Gastrocnemius medialis (tissue), 4 donors: ENCODE results near the gene BCKDK. TPM values are rescaled to one million over a fixed set of nuclear protein-coding genes. Genes with fewer than 3 reads are reported as not detected.

Source experiments
- ATAC-seq, 2 donors: fragments of 150-250 bp; one replicate each; pipeline ENCODE4 v1.9.1; 2016
- DNase-seq, 2 donors: peaks; one replicate each; pipeline ENCODE4 v3.0.0-alpha.2; 2019
- H3K27ac ChIP-seq, 4 donors: fragments of 200-600 bp; sonication (generic); 1 replicate in 1 of 4; 2 replicates in 3 of 4; pipeline ENCODE4 v1.5.1; 2016 to 2018; ENCODE audit warnings: mild to moderate bottlenecking in 2 of 4, moderate library complexity in 1 of 4
- H3K27me3 ChIP-seq, 3 donors: fragments of 200-600 bp; sonication (generic) in 2 of 3; 1 replicate in 1 of 3; 2 replicates in 2 of 3; pipeline versions ENCODE4 v1.5.1 to v1.6.0; 2016 to 2019; ENCODE audit warnings: mild to moderate bottlenecking in 1 of 3, moderate library complexity in 1 of 3
- H3K36me3 ChIP-seq, 2 donors: fragments of 200-600 bp; sonication (generic) in 1 of 2; one replicate each; pipeline ENCODE4 v1.5.1; 2017 to 2018
- H3K4me1 ChIP-seq, 2 donors: fragments of 200-600 bp; sonication (generic) in 1 of 2; one replicate each; pipeline ENCODE4 v1.5.1; 2016 to 2017; ENCODE audit warnings: mild to moderate bottlenecking in 2 of 2
- H3K4me3 ChIP-seq, 4 donors: fragments of 200-600 bp; sonication (generic) in 3 of 4; 1 replicate in 1 of 4; 2 replicates in 3 of 4; pipeline ENCODE4 v1.5.1; 2016 to 2019; ENCODE audit warnings: mild to moderate bottlenecking in 2 of 4
- H3K9me3 ChIP-seq, 3 donors: fragments of 200-600 bp; sonication (generic) in 2 of 3; 1 replicate in 1 of 3; 2 replicates in 2 of 3; pipeline ENCODE4 v1.5.1; 2016 to 2019
- POLR2A ChIP-seq, 2 donors: fragments of 450-650 bp; IDR thresholded peaks; one replicate each; pipeline ENCODE4 v1.6.1; 2017; ENCODE audit warnings: antibody characterized with exemption in 2 of 2, mild to moderate bottlenecking in 2 of 2, moderate library complexity in 2 of 2
- in situ Hi-C, 4 donors: fragments of 200-750 bp; cut with MboI; loops; one replicate each; pipeline versions ENCODE4 v1.15.0 to v1.8.0; 2017; ENCODE audit warnings: low sequenced_read_pairs in 4 of 4
- intact Hi-C: fragments of 100-400 bp; cut with DNase I; formaldehyde crosslinking; loops from one replicate; pipeline ENCODE4 v1.15.1; 2023; ENCODE audit warnings: low total_unique reads
- total RNA-seq, 4 donors: library from RNA; depleted of rRNA; stranded (reverse); fragments of >200 nt; gene quantifications; one replicate each; pipeline versions ENCODE4 v1.1.0 to v1.2.3, GENCODE V29; 2016
- TF ChIP-seq, protein P1 (sequence below), 5 experiments: fragments of 450-650 bp in 3 of 5; fragments of 200-600 bp in 2 of 5; sonication (generic) in 2 of 5; IDR thresholded peaks in 4 of 5; conservative IDR thresholded peaks in 1 of 5; 1 replicate in 4 of 5; 2 replicates in 1 of 5; pipeline ENCODE4 v1.5.1; 2016 to 2019; ENCODE audit warnings: antibody characterized with exemption in 5 of 5, mild to moderate bottlenecking in 3 of 5, moderate library complexity in 3 of 5

Gene BCKDK
- total RNA-seq, 4 donors from 2014 or later = 24.7 to 68.9 (median 50.9) TPM

DNA sequence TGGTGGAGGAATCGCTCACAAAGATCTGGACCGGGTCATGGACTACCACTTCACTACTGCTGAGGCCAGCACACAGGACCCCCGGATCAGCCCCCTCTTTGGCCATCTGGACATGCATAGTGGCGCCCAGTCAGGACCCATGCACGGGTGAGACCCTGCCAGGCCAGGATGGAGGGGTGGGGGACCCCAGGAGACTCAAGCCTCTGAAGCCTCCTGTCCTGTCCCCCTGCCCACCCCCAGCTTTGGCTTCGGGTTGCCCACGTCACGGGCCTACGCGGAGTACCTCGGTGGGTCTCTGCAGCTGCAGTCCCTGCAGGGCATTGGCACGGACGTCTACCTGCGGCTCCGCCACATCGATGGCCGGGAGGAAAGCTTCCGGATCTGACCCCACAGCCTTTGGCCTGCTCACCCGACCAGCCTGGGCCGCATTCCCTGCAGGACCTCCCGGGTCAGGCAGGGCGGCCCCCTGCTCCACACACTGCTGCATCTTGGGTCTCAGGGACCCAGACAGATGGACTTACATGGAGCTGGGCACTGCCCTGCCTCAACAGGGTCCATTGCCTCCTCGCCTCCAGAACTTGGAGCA lies 3.8 kb downstream of the BCKDK start:
- H3K9me3 ChIP-seq = no peaks in the 10 kb centered on the region
- in situ Hi-C loops (no loop called here), intact Hi-C loops (no loop called here)
- H3K27ac ChIP-seq = peak overlapping the region; percentile 66 to 96 (median 84)
- ATAC-seq (no peak), DNase-seq (no peak)
- H3K4me3 ChIP-seq = no peak overlapping the region
- H3K4me1 ChIP-seq = peaks cover 46 to 47% of the 10 kb centered on the region in 2 donors
- no peaks in the 10 kb centered on the region for H3K27me3 ChIP-seq
- peaks cover 0 to 31% of the 10 kb centered on the region in 2 donors for H3K36me3 ChIP-seq
- TF ChIP-seq, protein P1, sequence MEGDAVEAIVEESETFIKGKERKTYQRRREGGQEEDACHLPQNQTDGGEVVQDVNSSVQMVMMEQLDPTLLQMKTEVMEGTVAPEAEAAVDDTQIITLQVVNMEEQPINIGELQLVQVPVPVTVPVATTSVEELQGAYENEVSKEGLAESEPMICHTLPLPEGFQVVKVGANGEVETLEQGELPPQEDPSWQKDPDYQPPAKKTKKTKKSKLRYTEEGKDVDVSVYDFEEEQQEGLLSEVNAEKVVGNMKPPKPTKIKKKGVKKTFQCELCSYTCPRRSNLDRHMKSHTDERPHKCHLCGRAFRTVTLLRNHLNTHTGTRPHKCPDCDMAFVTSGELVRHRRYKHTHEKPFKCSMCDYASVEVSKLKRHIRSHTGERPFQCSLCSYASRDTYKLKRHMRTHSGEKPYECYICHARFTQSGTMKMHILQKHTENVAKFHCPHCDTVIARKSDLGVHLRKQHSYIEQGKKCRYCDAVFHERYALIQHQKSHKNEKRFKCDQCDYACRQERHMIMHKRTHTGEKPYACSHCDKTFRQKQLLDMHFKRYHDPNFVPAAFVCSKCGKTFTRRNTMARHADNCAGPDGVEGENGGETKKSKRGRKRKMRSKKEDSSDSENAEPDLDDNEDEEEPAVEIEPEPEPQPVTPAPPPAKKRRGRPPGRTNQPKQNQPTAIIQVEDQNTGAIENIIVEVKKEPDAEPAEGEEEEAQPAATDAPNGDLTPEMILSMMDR (IDR thresholded peaks at IDR 0.05 in 4 of 5, conservative IDR thresholded peaks at IDR 0.05 in 1 of 5) = no peak
- no peak for TF ChIP-seq POLR2A (IDR thresholded peaks at IDR 0.05)

DNA sequence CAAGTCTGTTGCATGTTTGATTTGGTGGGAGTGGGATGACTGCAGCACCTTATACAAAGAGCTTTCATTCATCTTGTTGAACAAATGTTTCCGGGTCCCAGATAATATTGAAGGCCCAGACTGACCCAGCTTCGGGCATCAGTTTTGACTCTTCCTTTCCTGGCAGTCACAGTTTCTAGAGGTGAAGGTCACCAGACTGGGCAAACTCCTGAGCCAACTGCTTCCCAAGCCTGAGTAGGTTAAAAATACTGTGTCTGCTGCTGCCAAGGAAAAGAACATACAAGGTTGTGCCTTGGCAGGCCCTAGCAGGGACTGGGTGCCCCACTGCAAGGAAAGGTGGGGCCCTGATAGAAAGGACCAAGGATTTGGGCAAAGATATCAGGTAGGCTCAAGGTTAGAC lies 4.5 kb downstream of the BCKDK start:
- Histone ChIP-seq H3K27ac (peak overlapping the region; percentile 66 to 96 (median 84)), H3K9me3 (no peaks in the 10 kb centered on the region), H3K27me3 (no peaks in the 10 kb centered on the region), H3K4me1 (peaks cover 45 to 48% of the 10 kb centered on the region in 2 donors), H3K4me3 (no peak overlapping the region), H3K36me3 (peaks cover 0 to 31% of the 10 kb centered on the region in 2 donors)
- in situ Hi-C loops (no loop called here), intact Hi-C loops (no loop called here)
- TF ChIP-seq POLR2A (IDR thresholded peaks at IDR 0.05) = no peak
- TF ChIP-seq, protein P1 (IDR thresholded peaks at IDR 0.05 in 4 of 5, conservative IDR thresholded peaks at IDR 0.05 in 1 of 5) = no peak
- ATAC-seq = peak; percentile 48 to 74
- DNase-seq = peak; percentile 42 to 82

DNA sequence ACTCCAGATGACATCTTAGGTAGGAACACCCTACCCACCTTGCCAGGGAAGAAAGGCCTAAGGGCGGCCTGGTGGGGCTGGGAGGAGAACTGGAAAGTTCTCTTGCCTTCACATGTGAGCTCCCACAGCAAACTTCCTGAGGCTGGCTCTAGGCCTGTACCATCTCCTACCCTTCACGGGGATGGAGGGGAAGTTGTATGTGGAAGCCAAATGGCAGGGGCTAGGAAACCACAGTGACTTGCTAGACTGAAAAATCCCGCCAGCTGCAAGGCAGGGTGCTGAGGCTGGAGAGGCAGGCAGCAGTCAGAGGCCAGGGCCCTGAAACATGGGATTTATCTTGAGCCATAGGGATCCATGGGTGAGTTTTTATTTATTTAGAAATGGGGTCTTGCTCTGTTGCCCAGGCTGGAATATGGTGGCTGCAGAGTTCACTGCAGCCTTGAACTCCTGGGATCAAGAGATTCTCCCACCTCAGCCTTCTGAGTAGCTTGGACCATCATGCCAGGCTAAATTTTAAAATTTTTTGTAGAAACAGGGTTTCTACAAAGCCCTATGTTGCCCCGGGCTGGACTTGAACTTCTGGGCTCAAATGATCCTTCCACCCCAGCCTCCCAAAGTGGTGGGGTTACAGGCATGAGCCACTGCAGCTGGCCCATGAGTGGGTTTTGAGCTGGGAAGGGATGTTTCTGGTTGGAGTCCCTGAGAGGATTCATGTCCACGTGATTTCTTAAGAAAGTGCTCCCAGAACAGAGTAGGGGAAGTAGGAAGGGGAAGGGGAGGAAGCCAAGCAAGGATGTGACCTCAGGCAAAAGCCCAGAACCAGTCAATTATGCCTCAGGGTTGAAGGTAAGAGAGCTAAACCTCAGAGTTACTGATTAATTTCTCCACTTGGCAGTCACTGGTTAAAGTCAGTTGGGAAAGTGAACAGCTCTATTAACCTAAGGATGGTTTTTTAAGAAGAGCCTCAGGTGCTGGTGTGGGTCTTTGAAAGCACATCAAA lies 5.2 kb downstream of the BCKDK start:
- peaks cover 45 to 53% of the 10 kb centered on the region in 2 donors for H3K4me1 ChIP-seq
- TF ChIP-seq, protein P1 (IDR thresholded peaks at IDR 0.05 in 4 of 5, conservative IDR thresholded peaks at IDR 0.05 in 1 of 5) = no peak
- TF ChIP-seq POLR2A (IDR thresholded peaks at IDR 0.05) = no peak
- H3K27ac ChIP-seq = peak overlapping the region; percentile 66 to 96 (median 84)
- H3K9me3 ChIP-seq = no peaks in the 10 kb centered on the region
- peaks cover 0 to 31% of the 10 kb centered on the region in 2 donors for H3K36me3 ChIP-seq
- no peaks in the 10 kb centered on the region for H3K27me3 ChIP-seq
- DNase-seq (peak in 1 of 2 donors; percentile 46), ATAC-seq (no peak)
- intact Hi-C loops = no loop called here
- no peak overlapping the region for H3K4me3 ChIP-seq
- in situ Hi-C loops = no loop called here

DNA sequence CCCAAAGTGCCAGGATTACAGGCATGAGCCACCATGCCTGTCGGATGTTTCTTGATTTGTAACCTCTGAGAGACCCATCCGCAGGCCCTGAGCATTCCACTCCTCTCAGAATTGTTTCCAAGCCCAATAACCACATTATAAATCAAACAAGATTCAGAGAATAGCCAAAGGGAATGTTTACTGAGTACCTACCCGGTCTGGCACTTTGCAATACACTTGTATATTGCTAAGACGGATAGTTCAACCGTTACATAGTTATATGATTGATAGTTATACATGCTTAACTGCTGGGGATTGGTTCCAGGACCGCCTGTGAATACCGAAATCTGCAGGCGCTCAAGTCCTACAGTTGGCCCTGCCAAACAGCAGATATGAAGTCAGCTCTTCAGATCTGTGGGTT lies 6.3 kb downstream of the BCKDK start:
- intact Hi-C loops = no loop called here
- H3K27ac ChIP-seq = peak overlapping the region; percentile 66 to 96 (median 84)

More for the DNA sequence above, 6.3 kb downstream of the BCKDK start:
- no peak for ATAC-seq
- H3K4me3 ChIP-seq = no peak overlapping the region
- no peak for DNase-seq
- in situ Hi-C loops = no loop called here
- H3K4me1 ChIP-seq = peaks cover 47 to 52% of the 10 kb centered on the region in 2 donors
- H3K9me3 ChIP-seq = no peaks in the 10 kb centered on the region
- TF ChIP-seq, protein P1 (IDR thresholded peaks at IDR 0.05 in 4 of 5, conservative IDR thresholded peaks at IDR 0.05 in 1 of 5) = no peak
- TF ChIP-seq POLR2A (IDR thresholded peaks at IDR 0.05) = no peak
- H3K36me3 ChIP-seq = peaks cover 0 to 36% of the 10 kb centered on the region in 2 donors
- no peaks in the 10 kb centered on the region for H3K27me3 ChIP-seq
